ENCODE measurements around the gene CAVIN1. TPM values are rescaled to one million over a fixed set of nuclear protein-coding genes. Genes with fewer than 3 reads are reported as not detected.
A peak's percentile ranks its signal among the peaks of the same experiment; 100 is the strongest.
"Not testable (repeated sequence)": the region's sequence is repeated elsewhere in the genome, so short reads cannot be mapped to it uniquely, and the experiment has no call there.

CAVIN1 gene
- total RNA-seq, 1 donor from 2014 or later = 336 TPM

GRCh38 chr17:42431758-42432161, 8.7 kb upstream of the CAVIN1 start:
- no peak for DNase-seq

- peak; percentile 64 for DNase-seq
These were observed 6.8 kb upstream of the CAVIN1 start for GRCh38 chr17:42429726-42430447.

GRCh38 chr17:42428141-42428944, 5.3 kb upstream of the CAVIN1 start:
- peak; percentile 86 for DNase-seq

- DNase-seq = no peak
These were observed 2.0 kb upstream of the CAVIN1 start for GRCh38 chr17:42424991-42425610.

- no peak for DNase-seq
These were observed 710 bp upstream of the CAVIN1 start for GRCh38 chr17:42423766-42424165.

- DNase-seq = no peak
These were observed 571 bp downstream of the CAVIN1 start for GRCh38 chr17:42422412-42422957.

- DNase-seq = peak; percentile 63
These were observed 1.3 kb downstream of the CAVIN1 start for GRCh38 chr17:42421507-42422338.

GRCh38 chr17:42421136-42421506, 1.9 kb downstream of the CAVIN1 start:
- DNase-seq = no peak

GRCh38 chr17:42417981-42418380, 5.1 kb downstream of the CAVIN1 start:
- not testable (repeated sequence) for DNase-seq

GRCh38 chr17:42414704-42415409, 8.2 kb downstream of the CAVIN1 start:
- no peak for DNase-seq

- no peak for DNase-seq
These were observed 9.5 kb downstream of the CAVIN1 start for GRCh38 chr17:42413464-42414040.

GRCh38 chr17:42411905-42412679, 11.0 kb downstream of the CAVIN1 start:
- DNase-seq = no peak

GRCh38 chr17:42411361-42411760, 11.7 kb downstream of the CAVIN1 start:
- peak; percentile 84 for DNase-seq

GRCh38 chr17:42410319-42410685, 12.8 kb downstream of the CAVIN1 start:
- no peak for DNase-seq

GRCh38 chr17:42409523-42410318, 13.3 kb downstream of the CAVIN1 start:
- peak; percentile 48 for DNase-seq

- DNase-seq = peak; percentile 75
These were observed 15.0 kb downstream of the CAVIN1 start for GRCh38 chr17:42408061-42408460.

GRCh38 chr17:42407289-42407836, 15.7 kb downstream of the CAVIN1 start:
- peak; percentile 83 for DNase-seq

- DNase-seq = no peak
These were observed 16.3 kb downstream of the CAVIN1 start for GRCh38 chr17:42406615-42407288.
